ENCODE data around the gene RFK.

RFK gene

GRCh38 chr9:76400534-76401096, 6.4 kb upstream of the RFK start:
- no peak for TF ChIP-seq ZNF274 (IDR thresholded peaks at IDR 0.05; ENCODE audit: low read depth, low read length)
- no peak overlapping the region for H3K4me3 ChIP-seq (ENCODE audit: low read length)

- TF ChIP-seq ZNF274 (IDR thresholded peaks at IDR 0.05; ENCODE audit: low read depth, low read length), result no peak
- no peak overlapping the region for H3K4me3 ChIP-seq (ENCODE audit: low read length)
These were observed 5.6 kb upstream of the RFK start for GRCh38 chr9:76399856-76400255.

- TF ChIP-seq ZNF274 (IDR thresholded peaks at IDR 0.05; ENCODE audit: low read depth, low read length), result no peak
- H3K4me3 ChIP-seq (ENCODE audit: low read length), result no peak overlapping the region
These were observed 2.4 kb upstream of the RFK start for GRCh38 chr9:76396597-76396996.

- no peak overlapping the region for H3K4me3 ChIP-seq (ENCODE audit: low read length)
- no peak for TF ChIP-seq ZNF274 (IDR thresholded peaks at IDR 0.05; ENCODE audit: low read depth, low read length)
These were observed 1.9 kb upstream of the RFK start for GRCh38 chr9:76396144-76396543.

GRCh38 chr9:76395381-76395780, 1.2 kb upstream of the RFK start:
- TF ChIP-seq ZNF274 (IDR thresholded peaks at IDR 0.05; ENCODE audit: low read depth, low read length), result no peak
- peak overlapping the region; percentile 10; the same call in 1 of the 2 replicates for H3K4me3 ChIP-seq (ENCODE audit: low read length)

GRCh38 chr9:76394960-76395252, 680 bp upstream of the RFK start:
- TF ChIP-seq ZNF274 (IDR thresholded peaks at IDR 0.05; ENCODE audit: low read depth, low read length), result no peak
- H3K4me3 ChIP-seq (ENCODE audit: low read length), result peak overlapping the region; percentile 75

- no peak for TF ChIP-seq ZNF274 (IDR thresholded peaks at IDR 0.05; ENCODE audit: low read depth, low read length)
- H3K4me3 ChIP-seq (ENCODE audit: low read length), result no peak overlapping the region
These were observed 3.6 kb downstream of the RFK start for GRCh38 chr9:76390656-76391055.

GRCh38 chr9:76379494-76379893, 14.7 kb downstream of the RFK start:
- no peak for TF ChIP-seq ZNF274 (IDR thresholded peaks at IDR 0.05; ENCODE audit: low read depth, low read length)
- no peak overlapping the region for H3K4me3 ChIP-seq (ENCODE audit: low read length)

GRCh38 chr9:76378367-76379073, 15.7 kb downstream of the RFK start:
- no peak overlapping the region for H3K4me3 ChIP-seq (ENCODE audit: low read length)
- TF ChIP-seq ZNF274 (IDR thresholded peaks at IDR 0.05; ENCODE audit: low read depth, low read length), result no peak

GRCh38 chr9:76377791-76378190, 16.4 kb downstream of the RFK start:
- TF ChIP-seq ZNF274 (IDR thresholded peaks at IDR 0.05; ENCODE audit: low read depth, low read length), result no peak

GRCh38 chr9:76374783-76375559, 19.3 kb downstream of the RFK start:
- no peak for TF ChIP-seq ZNF274 (IDR thresholded peaks at IDR 0.05; ENCODE audit: low read depth, low read length)
- no peak overlapping the region for H3K4me3 ChIP-seq (ENCODE audit: low read length)

More at GRCh38 chr9:76377791-76378190, 16.4 kb downstream of the RFK start:
- no peak overlapping the region for H3K4me3 ChIP-seq (ENCODE audit: low read length)

- no peak for TF ChIP-seq ZNF274 (IDR thresholded peaks at IDR 0.05; ENCODE audit: low read depth, low read length)
- H3K4me3 ChIP-seq (ENCODE audit: low read length), result no peak overlapping the region
These were observed 20.3 kb downstream of the RFK start for GRCh38 chr9:76373784-76374474.

GRCh38 chr9:76373173-76373783, 20.9 kb downstream of the RFK start:
- TF ChIP-seq ZNF274 (IDR thresholded peaks at IDR 0.05; ENCODE audit: low read depth, low read length), result no peak
- H3K4me3 ChIP-seq (ENCODE audit: low read length), result no peak overlapping the region

GRCh38 chr9:76372336-76372735, 21.9 kb downstream of the RFK start:
- H3K4me3 ChIP-seq (ENCODE audit: low read length), result no peak overlapping the region
- no peak for TF ChIP-seq ZNF274 (IDR thresholded peaks at IDR 0.05; ENCODE audit: low read depth, low read length)
